ENCODE results near the gene PTPRM. TPM values are rescaled to one million over a fixed set of nuclear protein-coding genes. Genes with fewer than 3 reads are reported as not detected.

PTPRM gene
- polyA plus RNA-seq, 2 of the 4 experiments (the other 2 are of a cell fraction) = 44.5 to 199 TPM

DNA sequence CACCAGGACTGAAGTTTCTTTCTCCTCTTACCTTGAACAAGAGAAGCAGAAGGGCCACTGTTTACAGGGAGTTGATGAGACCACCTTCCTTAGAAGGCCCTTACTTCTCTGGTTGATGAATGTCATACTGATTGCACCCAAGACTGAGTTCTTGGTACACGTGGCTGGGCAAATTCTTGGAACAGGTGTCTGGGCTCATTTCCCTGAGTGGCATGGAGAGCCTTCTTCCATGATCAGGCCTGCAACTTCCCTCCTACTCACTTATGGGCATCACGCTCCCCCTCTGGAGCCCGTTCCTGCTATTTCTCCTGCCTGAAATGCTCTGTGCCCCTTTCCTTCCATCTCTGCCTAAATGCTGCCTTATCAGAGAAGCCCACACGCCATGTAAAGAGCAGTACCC lies 110.3 kb downstream of the PTPRM start:
- FAIRE-seq (no peak), DNase-seq (ENCODE audit: low read depth in 1 of 2, low spot score in 1 of 2) (no peak), ATAC-seq (no peak)
- Histone ChIP-seq H3K4me3 (no peak overlapping the region), H3K4me2 (no peak overlapping the region), H3K4me1 (peaks cover 20% of the 10 kb centered on the region), H3K27ac (peak overlapping the region in 1 of 2 experiments; percentile 40; a peak in 1 of 6 replicates), H3K9me3 (no peaks in the 10 kb centered on the region)
- WGBS (ENCODE audit: missing lambda C conversion rate) = 90% methylated on average over 4 of the region's 4 CpGs
- POLR2A ChIA-PET = no interaction called here
- no peak for TF ChIP-seq KDM1A (IDR thresholded peaks at IDR 0.05; ENCODE audit: low read depth)
- no peak for TF ChIP-seq RFX5 (IDR thresholded peaks at IDR 0.05)
- TF ChIP-seq PHF8 (IDR thresholded peaks at IDR 0.05; ENCODE audit: borderline replicate concordance, low read depth) = no peak
- no peak for TF ChIP-seq HDAC2 (IDR thresholded peaks at IDR 0.05)
- TF ChIP-seq, protein P1, sequence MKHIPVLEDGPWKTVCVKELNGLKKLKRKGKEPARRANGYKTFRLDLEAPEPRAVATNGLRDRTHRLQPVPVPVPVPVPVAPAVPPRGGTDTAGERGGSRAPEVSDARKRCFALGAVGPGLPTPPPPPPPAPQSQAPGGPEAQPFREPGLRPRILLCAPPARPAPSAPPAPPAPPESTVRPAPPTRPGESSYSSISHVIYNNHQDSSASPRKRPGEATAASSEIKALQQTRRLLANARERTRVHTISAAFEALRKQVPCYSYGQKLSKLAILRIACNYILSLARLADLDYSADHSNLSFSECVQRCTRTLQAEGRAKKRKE (CRISPR knock-in tag; IDR thresholded peaks at IDR 0.05; ENCODE audit: low read depth) = no peak
- no peak for TF ChIP-seq EP300 (IDR thresholded peaks at IDR 0.05)
- no peak for TF ChIP-seq CEBPB (IDR thresholded peaks at IDR 0.05)
- CTCF ChIA-PET = no interaction called here

DNA sequence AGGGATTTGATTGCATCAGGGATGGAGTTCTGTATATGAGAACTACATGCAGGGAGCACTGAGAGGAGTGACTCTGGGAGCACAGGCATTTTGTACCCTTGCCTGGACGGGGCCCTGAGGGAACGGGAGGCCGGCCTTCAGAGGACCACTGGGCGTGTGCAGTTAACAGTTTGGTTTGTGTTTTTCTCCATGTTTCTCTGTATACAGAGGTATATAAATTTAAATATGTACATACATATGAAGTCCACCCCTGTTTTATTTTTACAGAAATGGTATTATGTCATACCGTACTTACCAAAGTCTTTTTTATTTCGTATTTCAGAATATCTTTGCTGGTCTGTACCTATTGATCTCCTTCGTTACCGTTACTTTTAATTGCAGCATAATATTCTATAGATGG lies 111.3 kb downstream of the PTPRM start:
- FAIRE-seq (no peak), ATAC-seq (no peak), DNase-seq (ENCODE audit: low read depth in 1 of 2, low spot score in 1 of 2) (no peak)
- Histone ChIP-seq H3K27ac (no peak overlapping the region), H3K9me3 (no peaks in the 10 kb centered on the region), H3K4me2 (no peak overlapping the region), H3K4me1 (peaks cover 24% of the 10 kb centered on the region), H3K4me3 (no peak overlapping the region)
- CTCF ChIA-PET = no interaction called here
- POLR2A ChIA-PET = no interaction called here
- TF ChIP-seq EHMT2 (IDR thresholded peaks at IDR 0.05; ENCODE audit: low read depth) (no peak), MYC (IDR thresholded peaks at IDR 0.05; ENCODE audit: borderline replicate concordance, low read length) (no peak), ZSCAN20 (CRISPR knock-in tag; IDR thresholded peaks at IDR 0.05) (no peak), FOSB (CRISPR knock-in tag; IDR thresholded peaks at IDR 0.05) (no peak), ZNF302 (CRISPR knock-in tag; IDR thresholded peaks at IDR 0.05) (no peak)
- WGBS (ENCODE audit: missing lambda C conversion rate) = 91% methylated on average over 8 of the region's 8 CpGs

DNA sequence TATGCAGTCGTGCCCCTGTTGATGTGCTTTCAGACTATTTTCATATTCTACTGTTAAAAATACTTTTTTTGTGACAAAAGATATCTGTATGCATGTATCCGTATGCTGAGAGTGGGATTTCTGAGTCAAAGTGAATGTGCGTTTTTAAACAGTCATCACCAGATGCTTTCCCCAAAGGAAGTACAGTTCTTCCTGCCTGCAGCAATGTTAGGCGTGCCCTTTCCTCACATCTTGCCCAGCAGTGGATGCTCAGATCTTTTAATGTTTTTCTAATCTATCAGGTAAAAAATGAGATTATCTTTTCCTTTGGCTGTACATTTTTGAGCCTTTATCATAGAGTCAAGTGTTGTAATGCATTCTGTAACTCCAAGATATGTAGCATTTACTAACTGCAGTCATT lies 111.7 kb downstream of the PTPRM start:
- Histone ChIP-seq H3K4me1 (peaks cover 24% of the 10 kb centered on the region), H3K9me3 (no peaks in the 10 kb centered on the region), H3K4me2 (no peak overlapping the region), H3K27ac (no peak overlapping the region), H3K4me3 (no peak overlapping the region)
- ChIA-PET POLR2A (no interaction called here), CTCF (no interaction called here)
- TF ChIP-seq MYC (IDR thresholded peaks at IDR 0.05; ENCODE audit: borderline replicate concordance, low read length) (no peak), RARB (CRISPR knock-in tag; IDR thresholded peaks at IDR 0.05) (no peak), JUNB (IDR thresholded peaks at IDR 0.05) (no peak), NFE2L2 (conservative IDR thresholded peaks at IDR 0.05; ENCODE audit: low read length) (no peak)
- TF ChIP-seq, protein P2, sequence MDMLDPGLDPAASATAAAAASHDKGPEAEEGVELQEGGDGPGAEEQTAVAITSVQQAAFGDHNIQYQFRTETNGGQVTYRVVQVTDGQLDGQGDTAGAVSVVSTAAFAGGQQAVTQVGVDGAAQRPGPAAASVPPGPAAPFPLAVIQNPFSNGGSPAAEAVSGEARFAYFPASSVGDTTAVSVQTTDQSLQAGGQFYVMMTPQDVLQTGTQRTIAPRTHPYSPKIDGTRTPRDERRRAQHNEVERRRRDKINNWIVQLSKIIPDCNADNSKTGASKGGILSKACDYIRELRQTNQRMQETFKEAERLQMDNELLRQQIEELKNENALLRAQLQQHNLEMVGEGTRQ (IDR thresholded peaks at IDR 0.05) = no peak
- FAIRE-seq (no peak), ATAC-seq (no peak), DNase-seq (ENCODE audit: low read depth in 1 of 2, low spot score in 1 of 2) (no peak)
- WGBS (ENCODE audit: missing lambda C conversion rate) = 91% methylated on average over 4 of the region's 4 CpGs

DNA sequence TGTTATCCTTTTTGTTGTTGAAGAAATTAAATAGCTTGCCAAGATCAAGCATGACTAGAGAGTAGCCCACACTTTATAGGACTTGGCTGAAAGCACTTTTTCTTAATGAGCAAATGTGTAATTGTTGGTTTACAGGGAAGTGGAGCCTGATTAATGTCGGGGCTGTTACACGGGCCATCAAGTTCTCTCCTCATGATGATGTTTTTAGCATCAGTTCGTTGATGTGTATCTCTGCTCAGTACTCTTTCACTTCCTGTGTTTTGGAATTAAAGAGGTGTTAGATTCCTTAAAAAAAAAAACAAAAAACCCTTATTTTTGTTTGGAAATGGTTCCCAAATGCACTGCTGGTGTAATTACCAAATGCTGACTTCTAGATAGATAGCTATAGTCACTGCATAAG lies 114.2 kb downstream of the PTPRM start:
- ChIA-PET CTCF (no interaction called here), POLR2A (no interaction called here)
- no peak overlapping the region for H3K4me2 ChIP-seq
- H3K4me1 ChIP-seq = peaks cover 35% of the 10 kb centered on the region
- ATAC-seq (no peak), DNase-seq (ENCODE audit: low read depth in 1 of 2, low spot score in 1 of 2) (no peak), FAIRE-seq (no peak)
- H3K27ac ChIP-seq = no peak overlapping the region
- WGBS (ENCODE audit: missing lambda C conversion rate) = 92% methylated on average over 3 of the region's 3 CpGs
- TF ChIP-seq POLR2A (IDR thresholded peaks at IDR 0.05; ENCODE audit: low read length) (no peak), NFE2L2 (conservative IDR thresholded peaks at IDR 0.05; ENCODE audit: low read length) (no peak), RFX5 (IDR thresholded peaks at IDR 0.05) (no peak), EHF (CRISPR knock-in tag; IDR thresholded peaks at IDR 0.05) (no peak), NR3C1 (IDR thresholded peaks at IDR 0.05) (no peak), CBX8 (IDR thresholded peaks at IDR 0.05) (no peak)
- TF ChIP-seq, protein P3, sequence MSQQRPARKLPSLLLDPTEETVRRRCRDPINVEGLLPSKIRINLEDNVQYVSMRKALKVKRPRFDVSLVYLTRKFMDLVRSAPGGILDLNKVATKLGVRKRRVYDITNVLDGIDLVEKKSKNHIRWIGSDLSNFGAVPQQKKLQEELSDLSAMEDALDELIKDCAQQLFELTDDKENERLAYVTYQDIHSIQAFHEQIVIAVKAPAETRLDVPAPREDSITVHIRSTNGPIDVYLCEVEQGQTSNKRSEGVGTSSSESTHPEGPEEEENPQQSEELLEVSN (IDR thresholded peaks at IDR 0.05; ENCODE audit: borderline replicate concordance, low read depth) = no peak
- TF ChIP-seq, protein P4, sequence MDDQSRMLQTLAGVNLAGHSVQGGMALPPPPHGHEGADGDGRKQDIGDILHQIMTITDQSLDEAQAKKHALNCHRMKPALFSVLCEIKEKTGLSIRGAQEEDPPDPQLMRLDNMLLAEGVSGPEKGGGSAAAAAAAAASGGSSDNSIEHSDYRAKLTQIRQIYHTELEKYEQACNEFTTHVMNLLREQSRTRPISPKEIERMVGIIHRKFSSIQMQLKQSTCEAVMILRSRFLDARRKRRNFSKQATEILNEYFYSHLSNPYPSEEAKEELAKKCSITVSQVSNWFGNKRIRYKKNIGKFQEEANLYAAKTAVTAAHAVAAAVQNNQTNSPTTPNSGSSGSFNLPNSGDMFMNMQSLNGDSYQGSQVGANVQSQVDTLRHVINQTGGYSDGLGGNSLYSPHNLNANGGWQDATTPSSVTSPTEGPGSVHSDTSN (IDR thresholded peaks at IDR 0.05) = no peak
- TF ChIP-seq, protein P2 (IDR thresholded peaks at IDR 0.05) = no peak
- H3K9me3 ChIP-seq = no peaks in the 10 kb centered on the region
- no peak overlapping the region for H3K4me3 ChIP-seq
